ENCODE results near the gene DSG3. TPM values are rescaled to one million over a fixed set of nuclear protein-coding genes. Genes with fewer than 3 reads are reported as not detected.

DSG3 gene
- total and polyA plus RNA-seq, 8 donors, result 0.31 to 47.6 (median 0.95) TPM; not detected in 4

GRCh38 chr18:31469629-31470028 lies 22.1 kb downstream of the DSG3 start:
- WGBS, 5 donors, result 93 to 100% (median 96%) methylated on average over 1 of the region's 1 CpG
- Histone ChIP-seq H3K4me1 (no peaks in the 10 kb centered on the region), H3K4me3 (no peak overlapping the region), H3K36me3 (no peaks in the 10 kb centered on the region), H3K27me3 (no peaks in the 10 kb centered on the region), H3K9me3 (no peaks in the 10 kb centered on the region), H3K27ac (no peak overlapping the region)
- no peak for DNase-seq
- intact Hi-C loops (cut with DNase I; ENCODE audit: low total_unique reads), result no loop called here
- TF ChIP-seq EP300 (IDR thresholded peaks at IDR 0.05), result no peak
- no peak for TF ChIP-seq POLR2A (IDR thresholded peaks at IDR 0.05)
- TF ChIP-seq POLR2AphosphoS5 (IDR thresholded peaks at IDR 0.05), result no peak
- TF ChIP-seq, protein P1, sequence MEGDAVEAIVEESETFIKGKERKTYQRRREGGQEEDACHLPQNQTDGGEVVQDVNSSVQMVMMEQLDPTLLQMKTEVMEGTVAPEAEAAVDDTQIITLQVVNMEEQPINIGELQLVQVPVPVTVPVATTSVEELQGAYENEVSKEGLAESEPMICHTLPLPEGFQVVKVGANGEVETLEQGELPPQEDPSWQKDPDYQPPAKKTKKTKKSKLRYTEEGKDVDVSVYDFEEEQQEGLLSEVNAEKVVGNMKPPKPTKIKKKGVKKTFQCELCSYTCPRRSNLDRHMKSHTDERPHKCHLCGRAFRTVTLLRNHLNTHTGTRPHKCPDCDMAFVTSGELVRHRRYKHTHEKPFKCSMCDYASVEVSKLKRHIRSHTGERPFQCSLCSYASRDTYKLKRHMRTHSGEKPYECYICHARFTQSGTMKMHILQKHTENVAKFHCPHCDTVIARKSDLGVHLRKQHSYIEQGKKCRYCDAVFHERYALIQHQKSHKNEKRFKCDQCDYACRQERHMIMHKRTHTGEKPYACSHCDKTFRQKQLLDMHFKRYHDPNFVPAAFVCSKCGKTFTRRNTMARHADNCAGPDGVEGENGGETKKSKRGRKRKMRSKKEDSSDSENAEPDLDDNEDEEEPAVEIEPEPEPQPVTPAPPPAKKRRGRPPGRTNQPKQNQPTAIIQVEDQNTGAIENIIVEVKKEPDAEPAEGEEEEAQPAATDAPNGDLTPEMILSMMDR (IDR thresholded peaks at IDR 0.05), result no peak

- intact Hi-C loops (cut with DNase I; ENCODE audit: low total_unique reads), result no loop called here
- TF ChIP-seq EP300 (IDR thresholded peaks at IDR 0.05) (no peak), POLR2A (IDR thresholded peaks at IDR 0.05) (no peak), POLR2AphosphoS5 (IDR thresholded peaks at IDR 0.05) (no peak)
- TF ChIP-seq, protein P1 (IDR thresholded peaks at IDR 0.05), result no peak
- DNase-seq, result no peak
Measured at GRCh38 chr18:31478688-31479087, 31.1 kb downstream of the DSG3 start.

GRCh38 chr18:31482051-31482450 lies 34.5 kb downstream of the DSG3 start:
- Histone ChIP-seq H3K9me3 (no peaks in the 10 kb centered on the region), H3K4me3 (no peak overlapping the region), H3K36me3 (no peaks in the 10 kb centered on the region), H3K4me1 (no peaks in the 10 kb centered on the region), H3K27ac (no peak overlapping the region), H3K27me3 (no peaks in the 10 kb centered on the region)
- whole genome bisulfite sequencing, 5 donors, result 77 to 95% (median 83%) methylated on average over 1 of the region's 1 CpG
- intact Hi-C loops (cut with DNase I; ENCODE audit: low total_unique reads), result no loop called here
- DNase-seq, result no peak
- TF ChIP-seq EP300 (IDR thresholded peaks at IDR 0.05) (no peak), POLR2AphosphoS5 (IDR thresholded peaks at IDR 0.05) (no peak), POLR2A (IDR thresholded peaks at IDR 0.05) (no peak)
- TF ChIP-seq, protein P1 (IDR thresholded peaks at IDR 0.05), result no peak

More at GRCh38 chr18:31478688-31479087, 31.1 kb downstream of the DSG3 start:
- Histone ChIP-seq H3K27me3 (no peaks in the 10 kb centered on the region), H3K4me1 (no peaks in the 10 kb centered on the region), H3K4me3 (no peak overlapping the region), H3K36me3 (no peaks in the 10 kb centered on the region), H3K27ac (no peak overlapping the region), H3K9me3 (no peaks in the 10 kb centered on the region)
- WGBS, 5 donors, result 91 to 97% (median 94%) methylated on average over 10 of the region's 10 CpGs

GRCh38 chr18:31483396-31483795 lies 35.9 kb downstream of the DSG3 start:
- intact Hi-C loops (cut with DNase I; ENCODE audit: low total_unique reads), result no loop called here
- Histone ChIP-seq H3K4me1 (no peaks in the 10 kb centered on the region), H3K4me3 (no peak overlapping the region), H3K9me3 (no peaks in the 10 kb centered on the region), H3K27me3 (no peaks in the 10 kb centered on the region), H3K36me3 (no peaks in the 10 kb centered on the region), H3K27ac (no peak overlapping the region)
- 57 to 90% (median 68%) methylated on average over 2 of the region's 2 CpGs for WGBS, 5 donors
- DNase-seq, result no peak
- TF ChIP-seq, protein P1 (IDR thresholded peaks at IDR 0.05), result no peak
- no peak for TF ChIP-seq POLR2AphosphoS5 (IDR thresholded peaks at IDR 0.05)

Data from stomach (tissue), 9 donors.